HG03378 (cell line): ENCODE measurements around the gene PTGIR.

Experiments used
- ATAC-seq: cut with Tn5 transposase; IDR thresholded peaks from one replicate; pipeline ENCODE4 v1.9.1; 2021; ENCODE audit warnings: mild to moderate bottlenecking, moderate library complexity; ENCODE audit not compliant: unreplicated experiment

PTGIR gene

GRCh38 chr19:46601318-46602224, 23.3 kb downstream of the PTGIR start, which contains the start of gene CALM3:
Gene CALM3 (plus strand): TSS chr19:46601330. CDS start chr19:46601435, 105 bp downstream.
- peak; percentile 26 for ATAC-seq

- peak; percentile 82 for ATAC-seq
These were observed 24.2 kb downstream of the PTGIR start for GRCh38 chr19:46600384-46601317.

DNA sequence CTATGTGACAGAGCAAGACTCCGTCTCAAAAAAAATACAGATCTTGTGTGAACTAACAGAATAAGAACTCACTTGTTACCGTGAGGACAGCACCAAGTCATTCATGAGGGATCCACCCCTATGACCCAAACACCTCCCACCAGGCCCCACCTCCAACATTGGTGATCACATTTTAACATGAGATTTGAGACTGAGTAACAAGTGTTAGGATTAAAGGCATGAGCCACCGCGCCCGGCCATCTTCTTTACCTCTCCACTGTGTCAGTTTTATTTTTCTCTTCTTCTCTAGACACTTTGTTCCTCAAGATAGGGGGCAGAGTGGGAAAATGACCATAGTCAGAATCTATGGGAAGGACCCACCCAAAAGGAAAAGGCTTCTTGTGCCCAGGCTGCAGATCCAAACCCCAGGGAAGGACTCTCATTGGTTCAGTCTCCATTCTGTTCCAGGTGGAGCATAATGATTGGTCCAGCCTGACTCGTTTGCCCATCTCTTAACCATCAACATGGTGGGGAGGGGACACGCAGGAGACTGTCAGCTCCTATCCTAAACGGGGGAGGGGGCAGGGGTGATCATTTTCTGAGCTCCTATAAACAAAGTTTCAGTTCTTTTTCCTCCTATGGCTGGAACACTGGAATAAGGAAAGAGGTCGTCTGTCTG, 25.0 kb downstream of the PTGIR start:
- no peak for ATAC-seq

DNA sequence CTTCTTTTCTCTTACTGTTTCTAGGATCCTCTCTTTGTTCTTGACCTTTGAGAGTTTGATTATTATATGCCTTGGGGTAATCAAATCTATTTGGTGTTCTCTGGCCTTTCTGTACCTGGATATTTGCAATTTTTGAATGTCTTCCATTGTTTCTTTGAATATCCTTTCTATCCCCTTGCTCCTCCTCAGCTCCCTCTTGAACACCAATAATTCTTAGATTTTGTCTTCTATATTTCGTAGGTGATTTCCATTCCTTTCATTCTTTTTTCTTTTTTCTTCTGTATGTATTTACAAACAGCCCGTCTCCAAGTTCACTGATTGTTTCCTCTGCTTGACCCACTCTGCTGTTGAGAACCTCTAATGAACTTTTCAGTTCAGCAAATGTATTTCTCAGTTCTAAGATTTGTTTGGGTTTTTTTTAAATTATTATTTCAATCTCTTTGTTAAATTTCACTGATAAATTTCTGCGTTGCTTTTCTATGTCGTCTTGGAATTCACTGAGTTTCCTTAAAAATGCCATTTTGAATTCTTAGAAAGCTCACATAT, 26.4 kb downstream of the PTGIR start:
- ATAC-seq = no peak

GRCh38 chr19:46596008-46596407, 28.9 kb downstream of the PTGIR start:
- ATAC-seq = no peak

- ATAC-seq = no peak
These were observed 33.0 kb downstream of the PTGIR start for GRCh38 chr19:46591870-46592269.

GRCh38 chr19:46591254-46591653, 33.6 kb downstream of the PTGIR start:
- no peak for ATAC-seq

DNA sequence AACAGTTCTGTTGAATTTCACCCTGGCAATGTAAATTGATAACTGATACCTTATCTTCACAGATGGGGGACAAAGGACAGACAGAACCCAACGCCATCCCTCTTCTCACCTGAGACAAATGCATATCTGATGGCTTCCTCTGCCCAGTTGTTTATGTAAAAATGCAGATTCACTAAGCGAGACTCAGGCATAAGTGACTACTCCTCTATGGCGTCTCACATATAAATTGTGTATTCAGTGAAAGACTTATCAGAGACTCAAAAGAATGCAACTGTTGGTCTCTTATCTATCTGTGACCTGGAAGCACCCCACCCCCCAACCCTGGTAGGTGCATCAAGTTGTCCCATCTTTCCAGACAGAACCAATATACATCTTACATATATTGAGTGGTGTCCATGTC, 37.0 kb downstream of the PTGIR start:
- ATAC-seq = no peak

GRCh38 chr19:46586294-46586693, 38.6 kb downstream of the PTGIR start:
- ATAC-seq = no peak

GRCh38 chr19:46585539-46585938, 39.4 kb downstream of the PTGIR start:
- no peak for ATAC-seq

- ATAC-seq = no peak
These were observed 44.6 kb downstream of the PTGIR start for GRCh38 chr19:46580247-46580646.

- ATAC-seq = no peak
These were observed 45.5 kb downstream of the PTGIR start for GRCh38 chr19:46579361-46579879.

- no peak for ATAC-seq
These were observed 46.4 kb downstream of the PTGIR start for GRCh38 chr19:46578450-46578849.

DNA sequence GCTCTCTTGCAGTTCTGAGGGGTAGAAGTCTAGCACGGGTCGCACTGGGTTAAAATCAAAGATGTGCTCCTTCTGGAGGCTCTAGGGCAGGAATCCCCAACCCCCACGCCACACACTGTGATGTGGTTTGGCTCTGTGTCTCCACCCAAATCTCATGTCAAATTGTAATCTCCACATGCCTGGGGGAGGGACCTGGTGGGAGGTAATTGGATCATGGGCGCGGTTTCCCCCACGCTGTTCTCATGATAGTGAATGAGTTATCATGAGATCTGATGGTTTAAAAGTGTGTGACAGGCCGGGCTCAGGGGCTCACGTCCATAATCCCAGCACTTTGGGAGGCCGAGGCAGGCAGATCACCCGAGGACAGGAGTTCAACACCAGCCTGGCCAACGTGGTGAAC, 50.4 kb downstream of the PTGIR start:
- no peak for ATAC-seq

DNA sequence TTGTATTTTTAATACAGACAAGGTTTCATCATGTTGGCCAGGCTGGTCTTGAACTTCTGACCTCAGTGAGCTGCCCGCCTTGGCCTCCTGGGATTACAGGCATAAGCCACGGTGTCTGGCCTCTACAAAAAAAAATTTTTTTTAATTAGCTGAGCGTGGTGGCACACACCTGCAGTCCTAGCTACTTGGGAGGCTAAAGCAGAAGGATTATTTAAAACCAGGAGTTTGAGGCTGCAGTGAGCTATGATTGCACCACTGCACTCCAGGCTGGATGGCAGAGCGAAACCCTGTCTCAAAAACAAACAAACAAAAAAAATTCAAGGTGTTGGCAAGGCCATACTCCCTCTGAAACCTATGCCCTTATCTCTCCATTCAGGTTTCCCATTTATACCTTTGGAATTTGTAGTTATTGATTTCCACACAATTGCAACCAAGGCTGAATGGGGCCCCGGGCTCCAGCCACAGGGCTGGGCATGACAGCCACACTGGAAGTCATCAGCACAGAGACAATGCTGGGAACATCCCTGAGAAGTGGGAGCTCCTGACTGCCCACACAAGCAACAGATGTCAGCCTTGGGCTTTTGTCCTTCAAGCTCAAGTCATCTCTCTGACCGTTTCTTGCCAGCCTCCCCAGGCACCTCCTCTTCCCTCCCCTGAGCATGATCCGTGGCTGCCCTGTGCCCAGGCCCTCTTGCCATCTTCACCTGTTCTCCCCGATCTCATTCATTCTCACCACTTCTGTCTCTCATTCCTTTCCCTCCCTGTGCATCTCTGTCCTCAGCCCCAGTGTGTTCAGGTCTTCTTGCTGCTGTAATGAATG, 51.0 kb downstream of the PTGIR start:
- ATAC-seq = no peak

- ATAC-seq = no peak
These were observed 53.4 kb downstream of the PTGIR start for GRCh38 chr19:46571495-46571894.
